Naive thymus-derived CD8-positive, alpha-beta T cell (primary cell): ENCODE data around the gene EPHA3. TPM values are rescaled to one million over a fixed set of nuclear protein-coding genes. Genes with fewer than 3 reads are reported as not detected.

Source experiments
- ATAC-seq, 2 donors: fragments of 150-1000 bp; cut with Tn5 transposase in 1 of 2; sonication (Bioruptor Pico), chemical (Tn5 transposase) in 1 of 2; 1 replicate in 1 of 2; 2 replicates in 1 of 2; pipeline ENCODE4 v1.10.0; 2021; ENCODE audit warnings: mild to moderate bottlenecking in 2 of 2, moderate library complexity in 2 of 2
- POLR2A ChIA-PET: fragments of 350-600 bp; sonication (Branson Sonifier 250); formaldehyde crosslinking; loops from one replicate; lab custom pipeline; 2021; ENCODE audit warnings: antibody characterized with exemption; lab: Charles Lee
- DNase-seq, 10 donors: peaks; one replicate each; pipeline versions ENCODE4 v3.0.0 to v3.0.0-alpha.2; 2020 to 2022
- H3K27ac Mint-ChIP-seq, 10 donors: one replicate each; pipeline ENCODE4 v1.8.0; 2020 to 2022; ENCODE audit warnings: mild to moderate bottlenecking in 10 of 10, mixed read lengths in 10 of 10, moderate library complexity in 4 of 10, inconsistent platforms in 1 of 10
- H3K27me3 Mint-ChIP-seq, 5 donors: one replicate each; pipeline ENCODE4 v1.8.0; 2021 to 2022; ENCODE audit warnings: mixed read lengths in 5 of 5
- H3K36me3 Mint-ChIP-seq, 3 donors: one replicate each; pipeline ENCODE4 v1.8.0; 2020 to 2022; ENCODE audit warnings: mixed read lengths in 3 of 3, mild to moderate bottlenecking in 2 of 3, inconsistent platforms in 1 of 3
- H3K4me1 Mint-ChIP-seq, 4 donors: one replicate each; pipeline ENCODE4 v1.8.0; 2021 to 2022; ENCODE audit warnings: mixed read lengths in 4 of 4
- H3K4me3 Mint-ChIP-seq, 10 donors: one replicate each; pipeline ENCODE4 v1.8.0; 2020 to 2022; ENCODE audit warnings: mild to moderate bottlenecking in 10 of 10, mixed read lengths in 10 of 10, moderate library complexity in 6 of 10, inconsistent platforms in 1 of 10
- H3K9me3 Mint-ChIP-seq, 9 donors: one replicate each; pipeline ENCODE4 v1.8.0; 2020 to 2022; ENCODE audit warnings: mixed read lengths in 9 of 9, mild to moderate bottlenecking in 3 of 9, inconsistent platforms in 1 of 9, moderate library complexity in 1 of 9
- polyA plus RNA-seq, 3 donors: library from polyadenylated mRNA; unstranded; fragments of 300-500 nt; fragmentation: Illumina TruSeq; gene quantifications; one replicate each; pipeline ENCODE4 v1.2.3, GENCODE V29; 2021
- total RNA-seq, 8 experiments: library from RNA in 2 of 8; stranded (reverse) in 2 of 8; gene quantifications; one replicate each; pipeline ENCODE4 v1.2.3 and lab custom pipeline; 2021 to 2026

Gene EPHA3
- total and polyA plus RNA-seq, 5 experiments from 2014 or later, result not detected

DNA sequence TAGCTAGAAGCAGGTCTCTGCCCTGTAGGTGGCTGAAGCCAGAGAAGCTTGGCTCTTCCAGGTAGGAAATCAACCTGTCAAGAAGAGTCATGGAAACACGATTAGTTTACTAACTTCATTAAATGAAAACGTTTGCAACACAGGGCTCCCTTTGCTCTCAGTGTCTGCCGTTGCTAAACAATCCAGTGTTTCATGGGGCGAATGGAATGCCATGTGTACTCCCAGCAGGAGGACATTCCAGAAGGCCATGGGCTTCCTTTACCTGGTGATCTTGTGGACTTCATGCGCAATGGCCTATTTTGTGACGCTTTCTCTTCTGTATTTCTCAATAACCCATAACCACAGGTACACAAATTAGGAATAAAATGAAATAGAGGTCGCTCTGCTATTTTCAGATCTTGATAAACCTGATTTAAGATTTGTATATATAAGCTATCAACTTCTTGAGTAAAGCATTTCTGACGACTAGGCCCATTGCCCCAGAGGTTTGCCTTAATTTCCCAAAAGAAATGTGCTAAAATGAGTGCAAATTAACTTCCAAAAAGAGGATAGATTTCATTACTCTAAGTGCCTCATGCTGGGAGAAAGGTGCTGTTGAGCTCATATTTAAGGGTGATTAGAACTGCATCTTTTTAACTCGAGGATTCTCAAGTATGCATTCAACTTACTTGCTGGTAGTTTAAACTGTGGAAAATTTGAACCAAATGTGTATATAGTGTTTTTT lies 171.0 kb downstream of the EPHA3 start:
- Mint-ChIP-seq H3K36me3 (no peaks in the 10 kb centered on the region), H3K4me1 (no peaks in the 10 kb centered on the region), H3K4me3 (no peak overlapping the region), H3K27me3 (no peaks in the 10 kb centered on the region), H3K9me3 (peaks cover 0 to 5% (median 0%) of the 10 kb centered on the region in 9 donors), H3K27ac (no peak overlapping the region)
- ATAC-seq (no peak), DNase-seq (no peak)
- POLR2A ChIA-PET, result no interaction called here

DNA sequence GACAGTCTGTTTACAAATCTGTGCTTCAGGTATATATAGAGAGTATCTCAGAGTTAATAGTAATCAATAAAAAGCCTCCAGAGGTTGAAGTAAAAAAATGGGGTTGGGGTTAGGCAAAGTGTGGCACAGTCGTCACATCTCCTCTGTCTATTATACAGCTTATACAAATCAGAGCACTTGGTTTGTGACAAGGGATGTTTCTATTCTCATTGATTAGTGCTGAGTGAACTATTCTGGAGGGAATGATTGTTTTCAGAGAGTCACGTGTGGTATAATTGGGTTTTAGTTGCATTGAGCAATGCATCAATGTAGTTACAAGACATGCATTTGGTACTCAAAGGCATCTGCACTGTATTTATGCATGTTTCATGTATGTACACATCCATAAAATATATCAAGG lies 172.9 kb downstream of the EPHA3 start:
- Mint-ChIP-seq H3K4me1 (no peaks in the 10 kb centered on the region), H3K27ac (peak overlapping the region in 1 of 10 donors; percentile 3), H3K4me3 (no peak overlapping the region), H3K36me3 (peaks cover 0 to 2% (median 0%) of the 10 kb centered on the region in 3 donors), H3K27me3 (no peaks in the 10 kb centered on the region), H3K9me3 (peaks cover 0 to 9% (median 4%) of the 10 kb centered on the region in 9 donors)
- ATAC-seq (no peak), DNase-seq (no peak)
- POLR2A ChIA-PET, result no interaction called here

DNA sequence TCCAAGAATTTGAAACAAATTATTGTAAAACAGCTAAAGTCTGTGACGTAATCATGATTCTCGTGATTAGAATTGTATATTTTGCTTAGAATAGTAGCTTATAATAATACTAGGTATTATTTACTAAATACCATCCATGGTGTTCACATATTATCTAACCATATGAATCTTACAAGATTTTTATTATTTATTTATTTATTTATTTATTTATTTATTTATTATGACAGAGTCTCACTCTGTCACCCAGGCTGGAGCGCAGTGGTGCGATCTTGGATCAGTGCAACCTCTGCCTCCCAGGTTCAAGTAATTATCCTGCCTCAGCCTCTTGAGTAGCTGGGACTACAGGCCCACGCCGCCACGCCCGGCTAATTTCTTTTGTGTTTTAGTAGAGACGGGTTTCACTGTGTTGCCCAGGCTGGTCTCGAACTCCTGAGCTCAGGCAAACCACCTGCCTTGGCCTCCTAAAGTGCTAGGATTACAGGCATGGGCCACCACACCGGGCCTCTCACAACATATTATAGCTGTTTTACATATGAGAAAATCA lies 173.5 kb downstream of the EPHA3 start:
- Mint-ChIP-seq H3K27ac (no peak overlapping the region), H3K9me3 (peaks cover 0 to 15% (median 5%) of the 10 kb centered on the region in 9 donors), H3K4me1 (peaks cover 0 to 2% (median 0%) of the 10 kb centered on the region in 4 donors), H3K27me3 (no peaks in the 10 kb centered on the region), H3K36me3 (peaks cover 0 to 8% (median 0%) of the 10 kb centered on the region in 3 donors), H3K4me3 (no peak overlapping the region)
- peak in 1 of 10 donors; percentile 47 for DNase-seq
- ATAC-seq, result no peak
- POLR2A ChIA-PET, result no interaction called here

DNA sequence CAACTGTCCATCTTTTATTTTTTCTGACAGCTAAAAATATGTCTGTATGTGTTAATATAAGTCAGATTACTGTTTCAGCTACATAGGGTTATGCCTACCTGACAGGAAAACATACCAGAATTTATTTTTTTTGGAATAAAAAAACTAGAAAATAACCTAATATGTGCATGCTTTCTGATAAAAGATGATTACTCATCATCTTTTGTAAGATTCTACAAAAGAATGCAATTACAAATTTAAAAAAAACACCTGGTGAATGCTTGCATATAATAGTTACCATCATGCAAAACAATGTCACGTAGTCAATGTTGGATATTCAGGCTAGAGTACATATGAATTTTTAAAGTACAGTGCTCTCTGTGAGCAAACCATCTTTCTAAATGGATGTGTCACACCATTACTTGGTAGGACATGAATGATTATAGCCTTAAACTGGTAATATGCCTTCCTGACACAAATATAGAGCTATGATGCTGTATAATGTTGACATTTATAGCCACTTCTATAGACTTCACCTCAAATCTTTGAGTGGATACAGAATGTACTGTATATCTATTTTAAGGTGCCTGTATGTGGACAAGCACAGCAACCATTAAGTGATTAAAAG lies 180.6 kb downstream of the EPHA3 start:
- Mint-ChIP-seq H3K4me1 (peaks cover 0 to 2% (median 0%) of the 10 kb centered on the region in 4 donors), H3K27me3 (no peaks in the 10 kb centered on the region), H3K27ac (no peak overlapping the region), H3K36me3 (peaks cover 0 to 9% (median 0%) of the 10 kb centered on the region in 3 donors), H3K4me3 (no peak overlapping the region), H3K9me3 (peaks cover 0 to 30% (median 7%) of the 10 kb centered on the region in 9 donors)
- ATAC-seq (no peak), DNase-seq (no peak)
- POLR2A ChIA-PET, result no interaction called here

DNA sequence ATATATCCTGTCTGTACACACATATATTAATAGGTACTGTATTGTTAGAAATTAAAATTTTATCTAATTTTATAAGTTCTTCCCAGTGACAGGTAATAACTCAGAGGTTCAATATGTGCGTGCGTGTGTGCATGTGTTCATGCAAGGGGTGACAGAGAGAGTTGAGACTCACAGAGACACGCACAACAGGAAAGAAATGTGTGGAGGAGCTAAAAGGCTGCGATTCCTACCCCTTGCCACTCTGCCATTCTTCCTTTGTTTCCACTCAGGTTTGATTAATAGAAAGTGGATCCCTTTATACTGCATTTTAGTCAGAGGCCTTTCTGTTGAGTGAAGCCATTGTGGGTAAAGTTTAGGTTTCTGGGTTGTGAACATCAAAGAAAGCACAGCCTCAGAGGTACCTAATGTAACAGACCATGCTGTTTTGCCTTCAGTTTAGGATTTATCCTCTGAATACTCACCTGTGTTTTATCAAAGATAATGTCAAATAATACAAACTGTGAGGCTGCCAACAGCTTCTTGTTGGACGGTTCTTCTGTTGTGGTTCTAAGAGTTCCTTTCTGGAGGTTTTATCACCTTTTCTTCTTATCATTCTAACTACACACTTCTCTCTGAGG lies 182.3 kb downstream of the EPHA3 start:
- Mint-ChIP-seq H3K4me1 (peaks cover 0 to 2% (median 0%) of the 10 kb centered on the region in 4 donors), H3K27ac (no peak overlapping the region), H3K36me3 (peaks cover 0 to 9% (median 0%) of the 10 kb centered on the region in 3 donors), H3K9me3 (peaks cover 0 to 38% (median 7%) of the 10 kb centered on the region in 9 donors), H3K27me3 (no peaks in the 10 kb centered on the region), H3K4me3 (no peak overlapping the region)
- DNase-seq (no peak), ATAC-seq (no peak)
- POLR2A ChIA-PET, result no interaction called here

DNA sequence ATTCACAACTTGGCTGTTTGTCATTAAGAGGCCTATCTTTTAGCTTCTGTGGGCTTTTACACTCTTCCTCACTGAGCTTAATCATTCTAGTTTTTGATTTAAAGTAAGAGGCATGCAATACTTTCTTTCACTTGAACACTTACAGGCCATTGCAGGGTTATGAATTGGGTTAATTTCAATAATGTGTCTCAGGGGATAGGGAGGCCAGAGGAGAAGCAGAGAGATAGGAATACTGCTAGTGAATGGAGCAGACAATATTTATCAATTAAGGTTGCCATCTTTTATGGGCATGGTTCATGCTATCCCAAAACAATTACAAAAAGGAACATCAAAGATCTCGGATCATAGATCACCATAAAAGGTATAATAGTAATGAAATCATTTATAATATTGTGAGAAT lies 189.8 kb downstream of the EPHA3 start:
- POLR2A ChIA-PET, result no interaction called here
- Mint-ChIP-seq H3K27ac (no peak overlapping the region), H3K4me3 (no peak overlapping the region), H3K27me3 (no peaks in the 10 kb centered on the region), H3K36me3 (no peaks in the 10 kb centered on the region), H3K4me1 (no peaks in the 10 kb centered on the region), H3K9me3 (peaks cover 0 to 27% (median 12%) of the 10 kb centered on the region in 9 donors)
- ATAC-seq, result no peak
- DNase-seq, result no peak

DNA sequence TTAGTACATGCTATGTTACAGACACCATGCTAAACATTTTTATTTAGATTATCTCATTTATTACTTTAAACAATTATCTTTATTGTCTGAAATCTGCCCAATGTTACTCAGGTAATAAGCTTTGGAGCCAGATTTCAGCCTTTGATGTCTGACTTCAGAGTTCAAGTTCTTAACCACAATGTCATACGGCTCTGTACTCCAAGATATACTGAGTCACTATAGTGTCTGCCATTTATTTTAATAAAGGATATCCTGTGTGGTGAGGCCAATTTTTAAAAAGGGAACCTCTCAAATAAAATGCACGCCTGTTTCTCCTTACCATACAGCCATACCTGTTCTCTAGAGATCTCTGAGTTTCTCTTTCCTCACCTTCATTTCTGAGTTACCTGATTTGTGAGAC lies 193.1 kb downstream of the EPHA3 start:
- no peaks in the 10 kb centered on the region for H3K36me3 Mint-ChIP-seq
- no peak for ATAC-seq
- H3K4me3 Mint-ChIP-seq, result no peak overlapping the region
- H3K27me3 Mint-ChIP-seq, result no peaks in the 10 kb centered on the region
- H3K9me3 Mint-ChIP-seq, result peaks cover 0 to 20% (median 7%) of the 10 kb centered on the region in 9 donors
- no peak overlapping the region for H3K27ac Mint-ChIP-seq
- POLR2A ChIA-PET, result no interaction called here
- H3K4me1 Mint-ChIP-seq, result no peaks in the 10 kb centered on the region
- DNase-seq, result no peak

DNA sequence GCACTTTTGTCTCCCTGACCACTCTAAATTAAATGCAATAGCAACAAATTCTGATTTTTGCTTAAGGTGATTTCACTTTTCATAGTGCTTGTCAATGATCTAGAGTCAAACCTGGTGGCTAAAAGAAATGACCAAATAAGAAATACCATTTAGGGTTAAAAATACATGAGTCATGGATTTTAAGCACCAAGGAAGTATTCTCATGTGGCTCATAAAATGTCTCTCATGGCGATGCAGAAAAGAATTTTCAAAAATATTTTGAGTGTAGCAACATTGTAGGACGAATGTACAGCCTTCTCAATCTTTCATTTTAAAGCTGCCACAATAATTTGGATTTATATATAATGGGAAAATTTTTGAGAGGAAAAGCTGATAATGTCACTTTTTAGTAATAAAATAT lies 193.6 kb downstream of the EPHA3 start:
- DNase-seq, result no peak
- no peak for ATAC-seq
- no peak overlapping the region for H3K4me3 Mint-ChIP-seq
- no peaks in the 10 kb centered on the region for H3K27me3 Mint-ChIP-seq
- H3K36me3 Mint-ChIP-seq, result no peaks in the 10 kb centered on the region
- no peaks in the 10 kb centered on the region for H3K4me1 Mint-ChIP-seq
- H3K27ac Mint-ChIP-seq, result no peak overlapping the region
- peaks cover 0 to 19% (median 7%) of the 10 kb centered on the region in 9 donors for H3K9me3 Mint-ChIP-seq
- POLR2A ChIA-PET, result no interaction called here

DNA sequence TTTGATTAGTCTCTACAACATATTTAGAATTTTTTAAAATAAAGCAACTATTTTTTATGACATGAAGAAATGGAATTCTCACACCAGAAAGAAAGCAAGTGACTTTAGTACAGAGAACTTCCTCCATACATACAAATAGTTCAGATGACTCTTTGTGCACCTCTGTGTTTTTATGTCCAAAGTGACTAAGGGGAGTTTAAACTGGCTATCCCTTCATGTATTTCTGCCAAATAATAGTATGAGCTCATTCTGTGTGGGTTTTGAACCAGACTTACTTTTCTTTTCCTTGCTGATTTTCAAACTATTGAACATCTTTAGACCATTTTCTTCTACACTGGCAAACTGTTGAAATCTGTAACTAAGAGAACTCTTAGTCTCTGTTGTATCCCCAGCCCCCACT lies 196.3 kb downstream of the EPHA3 start:
- DNase-seq, result no peak
- no peaks in the 10 kb centered on the region for H3K36me3 Mint-ChIP-seq
- H3K4me3 Mint-ChIP-seq, result no peak overlapping the region
- POLR2A ChIA-PET, result no interaction called here
- H3K4me1 Mint-ChIP-seq, result no peaks in the 10 kb centered on the region
- H3K9me3 Mint-ChIP-seq, result peaks cover 0 to 12% (median 7%) of the 10 kb centered on the region in 9 donors
- H3K27ac Mint-ChIP-seq, result peak overlapping the region in 1 of 10 donors; percentile 31
- no peak for ATAC-seq
- no peaks in the 10 kb centered on the region for H3K27me3 Mint-ChIP-seq

DNA sequence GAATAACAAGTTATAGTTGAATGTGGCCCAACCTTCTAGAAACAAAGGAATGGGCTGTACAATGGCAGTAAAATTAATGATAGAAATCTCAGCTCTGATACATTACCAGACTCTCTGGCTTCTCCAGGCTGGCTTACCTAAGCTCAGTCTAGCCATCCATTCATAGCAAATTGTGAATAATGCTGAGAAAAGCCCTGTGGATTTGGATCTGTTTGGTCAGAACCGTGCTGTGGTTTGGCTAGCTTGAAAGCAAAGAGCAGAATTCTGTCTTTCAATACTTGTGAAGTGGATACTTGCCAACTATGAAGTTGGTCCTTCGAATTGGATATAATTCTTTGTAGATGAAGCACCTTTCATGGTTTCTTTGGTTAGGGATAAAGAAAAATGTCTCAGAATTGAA lies 199.1 kb downstream of the EPHA3 start:
- no peaks in the 10 kb centered on the region for H3K4me1 Mint-ChIP-seq
- DNase-seq, result no peak
- POLR2A ChIA-PET, result no interaction called here
- peaks cover 0 to 16% (median 7%) of the 10 kb centered on the region in 9 donors for H3K9me3 Mint-ChIP-seq
- H3K27me3 Mint-ChIP-seq, result no peaks in the 10 kb centered on the region
- no peak overlapping the region for H3K27ac Mint-ChIP-seq
- no peak overlapping the region for H3K4me3 Mint-ChIP-seq
- ATAC-seq, result no peak
- H3K36me3 Mint-ChIP-seq, result no peaks in the 10 kb centered on the region

DNA sequence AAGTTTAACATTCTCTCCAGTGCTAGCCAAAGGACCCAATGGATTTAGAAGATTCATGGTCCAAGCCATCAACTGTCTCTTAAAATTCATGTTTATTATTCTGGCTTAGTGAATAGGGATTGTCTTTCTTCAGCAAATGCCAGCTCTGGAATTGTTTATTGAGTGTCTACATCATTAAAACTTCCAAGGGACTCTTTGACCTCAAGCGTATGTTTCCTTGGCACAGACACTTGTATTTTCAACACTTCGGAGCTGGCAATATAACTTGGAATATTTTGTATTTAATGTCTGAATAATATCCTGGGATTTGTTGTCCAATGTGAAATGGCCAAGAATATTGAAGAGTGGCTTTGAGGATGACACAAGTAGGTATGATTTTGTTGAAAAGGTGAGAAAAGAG lies 204.2 kb downstream of the EPHA3 start:
- Mint-ChIP-seq H3K4me1 (no peaks in the 10 kb centered on the region), H3K9me3 (peaks cover 0 to 12% (median 4%) of the 10 kb centered on the region in 9 donors), H3K27me3 (no peaks in the 10 kb centered on the region), H3K27ac (no peak overlapping the region), H3K36me3 (no peaks in the 10 kb centered on the region), H3K4me3 (no peak overlapping the region)
- DNase-seq (no peak), ATAC-seq (no peak)
- POLR2A ChIA-PET, result no interaction called here

DNA sequence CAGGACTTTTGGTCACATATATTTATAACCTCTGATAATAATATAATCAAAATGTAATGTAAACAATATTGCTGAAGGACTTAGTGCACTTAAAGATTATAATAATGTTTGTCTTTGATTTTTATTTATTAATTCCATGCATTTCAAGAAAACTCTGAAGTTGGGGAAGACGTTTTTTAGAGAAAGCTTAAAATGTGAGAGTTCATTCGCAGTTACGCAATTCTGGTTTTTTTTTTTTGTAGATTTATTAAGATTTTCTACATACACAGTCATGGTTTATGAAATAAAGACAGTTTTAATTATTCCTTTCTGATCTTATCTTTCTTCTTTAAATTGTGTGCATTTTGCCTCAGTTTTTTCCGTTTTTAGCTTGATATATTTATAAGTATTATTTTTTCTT lies 204.7 kb downstream of the EPHA3 start:
- Mint-ChIP-seq H3K4me1 (no peaks in the 10 kb centered on the region), H3K27ac (no peak overlapping the region), H3K27me3 (no peaks in the 10 kb centered on the region), H3K36me3 (no peaks in the 10 kb centered on the region), H3K9me3 (peaks cover 0 to 12% (median 4%) of the 10 kb centered on the region in 9 donors), H3K4me3 (no peak overlapping the region)
- ATAC-seq (no peak), DNase-seq (no peak)
- POLR2A ChIA-PET, result no interaction called here
